PC-9 (cell line): ENCODE data around the gene RNF180. TPM values are rescaled to one million over a fixed set of nuclear protein-coding genes. Genes with fewer than 3 reads are reported as not detected.

Experiments
- BruUV-seq: library from RNA; stranded (reverse); fragments of 400-500 nt; replicated peaks from 2 replicates; lab custom pipeline; 2021; lab: Mats Ljungman, UMichigan
- CTCF ChIA-PET: fragments of 300-600 bp; sonication (Branson Sonifier 250); formaldehyde crosslinking; loops from one replicate; lab custom pipeline; 2022; ENCODE audit warnings: antibody characterized with exemption; lab: Charles Lee
- POLR2A ChIA-PET: fragments of 300-600 bp; sonication (Branson Sonifier 250); formaldehyde crosslinking; loops from one replicate; lab custom pipeline; 2022; ENCODE audit warnings: antibody characterized with exemption; ENCODE audit not compliant: unreplicated experiment; lab: Charles Lee
- DNase-seq, 2 experiments: peaks; one replicate each; pipeline versions ENCODE4 v3.0.0 to v3.0.0-alpha.2; 2015 to 2022; ENCODE audit warnings: mixed read lengths in 1 of 2
- H2AFZ ChIP-seq: fragments of 200-600 bp; sonication (generic); 2 replicates; pipeline ENCODE4 v1.8.1; 2017; ENCODE audit warnings: antibody characterized with exemption
- H3F3A ChIP-seq: fragments of 200-600 bp; sonication (generic); 2 replicates; pipeline ENCODE4 v1.8.1; 2017; ENCODE audit warnings: antibody characterized with exemption, mild to moderate bottlenecking, low read depth; ENCODE audit not compliant: insufficient read depth
- H3K27ac ChIP-seq: fragments of 200-600 bp; sonication (generic); 2 replicates; pipeline ENCODE4 v1.6.1; 2016; ENCODE audit warnings: mixed run types
- H3K27me3 ChIP-seq: fragments of 200-600 bp; sonication (generic); 2 replicates; pipeline ENCODE4 v1.6.1; 2016; ENCODE audit warnings: low read depth, mixed run types; ENCODE audit not compliant: insufficient read depth
- H3K36me3 ChIP-seq: fragments of 200-600 bp; sonication (generic); 2 replicates; pipeline ENCODE4 v1.6.1; 2016; ENCODE audit warnings: low read depth, mixed run types
- H3K4me1 ChIP-seq: fragments of 200-600 bp; sonication (generic); replicated peaks from 2 replicates; pipeline ENCODE4 v1.6.1; 2016; ENCODE audit warnings: mixed run types; ENCODE audit not compliant: insufficient read depth
- H3K4me2 ChIP-seq: fragments of 200-600 bp; sonication (generic); 2 replicates; pipeline ENCODE4 v1.6.1; 2017; ENCODE audit warnings: mixed run types
- H3K4me3 ChIP-seq: fragments of 200-600 bp; sonication (generic); 2 replicates; pipeline ENCODE4 v1.6.1; 2016; ENCODE audit warnings: mixed run types
- H3K79me2 ChIP-seq: fragments of 200-600 bp; sonication (generic); 2 replicates; pipeline ENCODE4 v1.6.1; 2017; ENCODE audit warnings: low read depth, mixed run types
- H3K9me2 ChIP-seq: fragments of 200-600 bp; sonication (generic); 2 replicates; pipeline ENCODE4 v1.8.1; 2017; ENCODE audit warnings: mild to moderate bottlenecking; ENCODE audit not compliant: insufficient read depth
- H3K9me3 ChIP-seq: fragments of 200-600 bp; sonication (generic); 2 replicates; pipeline ENCODE4 v1.8.1; 2016; ENCODE audit warnings: low read depth; ENCODE audit not compliant: insufficient read depth
- H4K20me1 ChIP-seq: fragments of 200-600 bp; sonication (generic); 2 replicates; pipeline ENCODE4 v1.8.1; 2017; ENCODE audit not compliant: insufficient read depth
- CTCF ChIP-seq: fragments of 200-600 bp; sonication (generic); conservative IDR thresholded peaks from 2 replicates; pipeline ENCODE4 v1.6.1; 2017; ENCODE audit warnings: mixed run types, antibody characterized with exemption, mild to moderate bottlenecking, moderate library complexity
- EZH2 ChIP-seq: fragments of 200-600 bp; sonication (generic); IDR thresholded peaks from 2 replicates; pipeline ENCODE4 v1.8.0; 2017; ENCODE audit warnings: antibody characterized with exemption, low read depth
- intact Hi-C: fragments of 100-400 bp; cut with micrococcal nuclease; formaldehyde crosslinking; loops from one replicate; pipeline ENCODE4 v1.10.0; 2022; ENCODE audit not compliant: unreplicated experiment
- total RNA-seq: library from RNA; stranded (reverse); gene quantifications from 2 replicates; pipeline ENCODE4 v1.2.3, GENCODE V29; 2021

The RNF180 gene
- total RNA-seq, 1 experiment from 2014 or later: not detected

- no peaks in the 10 kb centered on the region for H3K4me1 ChIP-seq
- H3K4me2 ChIP-seq: peak overlapping the region; percentile 53
- CTCF ChIA-PET: no interaction called here
- intact Hi-C loops: no loop called here
- no peak overlapping the region for H3K27ac ChIP-seq
- DNase-seq: no peak
- no peaks in the 10 kb centered on the region for H3K79me2 ChIP-seq
- no TSS peak for BruUV-seq
- H2AFZ ChIP-seq: peak overlapping the region; percentile 50; the same call in 1 of the 2 replicates
- H3K27me3 ChIP-seq: no peaks in the 10 kb centered on the region
- no peaks in the 10 kb centered on the region for H3K9me3 ChIP-seq
- no peak for TF ChIP-seq EZH2
- TF ChIP-seq CTCF: no peak
- no peaks in the 10 kb centered on the region for H3F3A ChIP-seq
- POLR2A ChIA-PET: no interaction called here
- no peaks in the 10 kb centered on the region for H3K36me3 ChIP-seq
- H4K20me1 ChIP-seq: no peaks in the 10 kb centered on the region
- H3K9me2 ChIP-seq: no peaks in the 10 kb centered on the region
- peak overlapping the region; percentile 32; the same call in 1 of the 2 replicates for H3K4me3 ChIP-seq
Measured at GRCh38 chr5:64166201-64166959, 737 bp downstream of the RNF180 start.

- Histone ChIP-seq H3K4me1 (no peaks in the 10 kb centered on the region), H3F3A (no peaks in the 10 kb centered on the region), H3K4me3 (no peak overlapping the region), H3K9me3 (peaks cover 7% of the 10 kb centered on the region), H3K79me2 (no peaks in the 10 kb centered on the region), H3K27me3 (no peaks in the 10 kb centered on the region), H4K20me1 (no peaks in the 10 kb centered on the region), H3K9me2 (no peaks in the 10 kb centered on the region), H3K36me3 (no peaks in the 10 kb centered on the region), H3K4me2 (no peak overlapping the region), H3K27ac (no peak overlapping the region), H2AFZ (no peak overlapping the region)
- no TSS peak for BruUV-seq
- DNase-seq: no peak
- CTCF ChIA-PET: no interaction called here
- intact Hi-C loops: no loop called here
- TF ChIP-seq EZH2 (no peak), CTCF (no peak)
- POLR2A ChIA-PET: no interaction called here
Measured at GRCh38 chr5:64176301-64176700, 10.7 kb downstream of the RNF180 start.

GRCh38 chr5:64180661-64181343, 15.2 kb downstream of the RNF180 start:
- H2AFZ ChIP-seq: no peak overlapping the region
- CTCF ChIA-PET: no interaction called here
- POLR2A ChIA-PET: no interaction called here
- H3K9me3 ChIP-seq: peaks cover 1% of the 10 kb centered on the region; the same call in 1 of the 2 replicates
- H3K79me2 ChIP-seq: no peaks in the 10 kb centered on the region
- no peaks in the 10 kb centered on the region for H3K27me3 ChIP-seq
- H3K36me3 ChIP-seq: no peaks in the 10 kb centered on the region
- BruUV-seq: no TSS peak
- TF ChIP-seq EZH2: no peak
- TF ChIP-seq CTCF: no peak
- H4K20me1 ChIP-seq: no peaks in the 10 kb centered on the region
- peak overlapping the region; percentile 3; the same call in 1 of the 2 replicates for H3K4me2 ChIP-seq
- no peaks in the 10 kb centered on the region for H3K4me1 ChIP-seq
- intact Hi-C loops: no loop called here
- H3F3A ChIP-seq: no peaks in the 10 kb centered on the region
- H3K9me2 ChIP-seq: no peaks in the 10 kb centered on the region
- no peak for DNase-seq
- H3K4me3 ChIP-seq: no peak overlapping the region
- no peak overlapping the region for H3K27ac ChIP-seq
